Parathyroid adenoma (tissue), 2 donors: ENCODE results near the gene HID1.

ENCODE experiments used
- H2AFZ ChIP-seq: fragments of 300-600 bp; sonication (generic); one replicate; pipeline ENCODE4 v1.7.0; 2017; ENCODE audit warnings: antibody characterized with exemption, mild to moderate bottlenecking
- H3K27ac ChIP-seq: fragments of 300-600 bp; sonication (generic); one replicate; pipeline ENCODE4 v1.7.0; 2017
- H3K27me3 ChIP-seq: fragments of 300-600 bp; sonication (generic); one replicate; pipeline ENCODE4 v1.7.0; 2017; ENCODE audit warnings: low read length; ENCODE audit not compliant: control insufficient read depth, insufficient read depth
- H3K36me3 ChIP-seq: fragments of 300-600 bp; sonication (generic); one replicate; pipeline ENCODE4 v1.7.0; 2017; ENCODE audit warnings: low read length; ENCODE audit not compliant: control insufficient read depth, insufficient read depth
- H3K4me1 ChIP-seq: fragments of 300-600 bp; sonication (generic); one replicate; pipeline ENCODE4 v1.7.0; 2017; ENCODE audit warnings: control low read depth
- H3K4me2 ChIP-seq: fragments of 300-600 bp; sonication (generic); one replicate; pipeline ENCODE4 v1.7.0; 2017; ENCODE audit warnings: low read length
- H3K4me3 ChIP-seq: fragments of 300-600 bp; sonication (generic); one replicate; pipeline ENCODE4 v1.7.0; 2017; ENCODE audit warnings: low read depth, low read length
- H3K79me2 ChIP-seq: fragments of 300-600 bp; sonication (generic); one replicate; pipeline ENCODE4 v1.7.0; 2017; ENCODE audit warnings: control low read depth
- H3K9ac ChIP-seq: fragments of 300-600 bp; sonication (generic); one replicate; pipeline ENCODE4 v1.7.0; 2017; ENCODE audit warnings: mild to moderate bottlenecking
- H3K9me3 ChIP-seq: fragments of 300-600 bp; sonication (generic); one replicate; pipeline ENCODE4 v1.7.0; 2017; ENCODE audit warnings: low read length; ENCODE audit not compliant: control insufficient read depth
- CTCF ChIP-seq: fragments of 300-600 bp; sonication (generic); IDR thresholded peaks from one replicate; pipeline ENCODE4 v1.7.0; 2017; ENCODE audit warnings: antibody characterized with exemption, mild to moderate bottlenecking
- donor health status: primary hyperparathyroidism.

HID1 gene

DNA sequence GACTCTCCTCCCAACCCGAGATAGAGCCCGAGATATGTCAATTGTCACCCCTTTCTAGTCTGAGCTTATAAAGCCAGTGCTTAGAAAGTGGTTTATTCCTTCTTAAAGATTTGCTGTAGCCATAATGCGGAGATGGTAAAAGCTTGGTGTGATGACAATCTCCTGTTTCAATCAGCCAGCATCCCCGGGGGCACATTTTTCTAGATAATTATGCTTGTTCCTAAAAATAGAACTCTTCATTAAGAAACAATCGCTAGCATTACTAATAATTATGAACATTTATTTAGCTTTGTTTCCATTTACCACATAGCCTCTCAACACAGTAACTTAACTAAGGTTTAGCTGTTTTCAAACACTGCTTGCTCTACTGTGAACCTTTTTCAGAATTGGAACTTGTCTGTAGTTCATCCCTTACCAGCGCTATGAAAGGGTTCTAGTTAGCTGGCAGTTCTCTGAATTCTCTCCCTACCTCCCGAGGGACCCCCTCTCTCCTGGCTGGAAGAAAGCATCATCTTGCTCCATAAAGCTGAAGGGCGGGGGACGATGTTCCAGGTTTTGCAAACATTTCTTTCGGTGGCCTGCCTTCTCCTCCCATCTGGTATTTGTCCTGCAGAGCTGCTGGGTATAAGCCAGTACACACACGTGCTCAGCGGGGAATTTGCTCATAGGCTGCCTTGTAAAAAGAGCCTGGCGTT is 39.0 kb upstream of the HID1 start:
- Histone ChIP-seq H3K4me2 (peak overlapping the region; percentile 93), H3K36me3 (no peaks in the 10 kb centered on the region), H3K79me2 (peaks cover 9% of the 10 kb centered on the region), H3K9ac (no peak overlapping the region), H3K4me3 (peak overlapping the region; percentile 83), H2AFZ (peak overlapping the region; percentile 94), H3K9me3 (no peaks in the 10 kb centered on the region), H3K27ac (peak overlapping the region; percentile 72), H3K27me3 (no peaks in the 10 kb centered on the region), H3K4me1 (peaks cover 6% of the 10 kb centered on the region)
- no peak for TF ChIP-seq CTCF

- Histone ChIP-seq H3K4me1 (peaks cover 6% of the 10 kb centered on the region), H3K27ac (no peak overlapping the region), H3K36me3 (no peaks in the 10 kb centered on the region), H3K4me2 (no peak overlapping the region), H3K27me3 (no peaks in the 10 kb centered on the region), H2AFZ (no peak overlapping the region), H3K4me3 (no peak overlapping the region), H3K9ac (no peak overlapping the region), H3K79me2 (peaks cover 5% of the 10 kb centered on the region), H3K9me3 (no peaks in the 10 kb centered on the region)
- no peak for TF ChIP-seq CTCF
Observed at GRCh38 chr17:75010683-75011400, 38.3 kb upstream of the HID1 start.

- no peak overlapping the region for H3K4me2 ChIP-seq
- no peak for TF ChIP-seq CTCF
- H2AFZ ChIP-seq = no peak overlapping the region
- no peaks in the 10 kb centered on the region for H3K27me3 ChIP-seq
- no peaks in the 10 kb centered on the region for H3K36me3 ChIP-seq
- peaks cover 6% of the 10 kb centered on the region for H3K4me1 ChIP-seq
- no peaks in the 10 kb centered on the region for H3K9me3 ChIP-seq
- H3K27ac ChIP-seq = no peak overlapping the region
- H3K79me2 ChIP-seq = peaks cover 5% of the 10 kb centered on the region
- no peak overlapping the region for H3K9ac ChIP-seq
- no peak overlapping the region for H3K4me3 ChIP-seq
Observed at GRCh38 chr17:75009139-75009724, 36.7 kb upstream of the HID1 start.

DNA sequence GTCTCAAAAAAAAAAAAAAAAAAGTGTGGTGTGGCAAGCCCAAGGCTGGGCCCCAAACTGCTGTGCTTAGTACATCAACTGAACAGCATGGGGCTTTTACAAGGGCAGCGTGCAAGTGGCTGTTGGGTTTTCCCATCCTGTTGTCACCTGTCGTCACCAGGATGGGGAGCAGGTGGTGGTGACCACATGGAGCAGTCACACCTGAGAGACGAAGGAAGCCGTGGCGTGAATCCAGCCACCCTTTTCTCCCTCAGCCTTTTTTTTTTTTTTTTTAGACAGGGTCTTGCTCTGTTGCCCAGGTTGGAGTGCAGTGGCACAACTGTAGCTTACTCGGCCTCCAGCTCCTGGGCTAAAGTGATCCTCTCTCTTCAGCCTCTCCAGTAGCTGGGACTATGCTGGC is 35.8 kb upstream of the HID1 start:
- no peak overlapping the region for H2AFZ ChIP-seq
- no peak overlapping the region for H3K4me3 ChIP-seq

More for the DNA sequence above, 35.8 kb upstream of the HID1 start:
- Histone ChIP-seq H3K27ac (no peak overlapping the region), H3K79me2 (peaks cover 4% of the 10 kb centered on the region), H3K4me2 (no peak overlapping the region), H3K9me3 (no peaks in the 10 kb centered on the region), H3K36me3 (no peaks in the 10 kb centered on the region), H3K4me1 (peaks cover 4% of the 10 kb centered on the region), H3K27me3 (no peaks in the 10 kb centered on the region), H3K9ac (no peak overlapping the region)
- no peak for TF ChIP-seq CTCF
